ENCODE data around the gene TLCD1. TPM values are rescaled to one million over a fixed set of nuclear protein-coding genes. Genes with fewer than 3 reads are reported as not detected.

TLCD1 gene
- total and polyA plus RNA-seq, 2 donors (not counting 1 experiment from before 2014, with no cell fraction given), result 0.49 to 3.1 TPM

DNA sequence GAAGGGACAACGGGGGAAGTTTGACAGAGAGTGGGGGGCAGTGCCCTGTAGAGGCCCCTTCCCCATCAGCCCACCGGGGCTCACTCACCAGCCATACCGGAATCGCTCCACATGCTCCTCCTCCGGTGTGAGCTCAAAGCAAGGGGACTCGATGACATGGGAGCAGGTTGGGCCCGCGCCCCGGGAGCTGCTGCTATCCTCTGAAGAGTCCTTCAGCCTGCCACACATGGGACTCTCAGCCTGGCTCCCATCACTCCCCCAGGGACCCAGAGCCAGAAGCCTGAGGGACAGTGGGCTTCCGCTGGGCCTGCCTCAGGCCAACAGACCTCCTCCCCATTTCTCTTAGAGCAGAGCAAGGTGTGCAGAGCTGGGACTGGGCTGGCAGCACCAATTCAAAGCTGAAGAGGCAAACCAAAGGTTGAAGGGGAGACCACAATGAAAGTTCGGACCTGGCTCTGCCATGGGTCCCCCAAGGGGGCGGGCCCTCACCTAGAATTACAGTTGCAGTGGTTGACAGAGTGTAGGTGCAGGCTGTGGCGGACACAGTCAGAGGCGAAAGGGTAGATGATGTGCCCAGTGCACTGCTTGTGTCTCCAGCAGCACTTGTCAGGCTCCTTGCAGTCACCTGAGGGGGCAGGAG is 21.7 kb downstream of the TLCD1 start:
- H3K4me3 Mint-ChIP-seq, result no peak overlapping the region
- no peak overlapping the region for H2AFZ ChIP-seq (ENCODE audit: insufficient read depth, low read depth, low read length, poor library complexity, severe bottlenecking)
- no peak overlapping the region for H3K4me2 ChIP-seq (replicated peaks; ENCODE audit: low read depth, low read length, poor library complexity, severe bottlenecking)
- intact Hi-C loops (cut with micrococcal nuclease), result no loop called here
- DNase-seq, result no peak
- H3K9me3 ChIP-seq (ENCODE audit: control extremely low read depth in 1 of 3, control insufficient read depth in 2 of 3, insufficient read depth in 1 of 3, low read length in 2 of 3), result no peaks in the 10 kb centered on the region
- H3K4me1 ChIP-seq (ENCODE audit: control insufficient read depth in 2 of 2, insufficient read depth in 2 of 2, low read length in 2 of 2), result no peaks in the 10 kb centered on the region
- no peaks in the 10 kb centered on the region for H3K27me3 ChIP-seq (replicated peaks in 1 of 4; ENCODE audit: control extremely low read depth in 1 of 4, control insufficient read depth in 3 of 4, insufficient read depth in 4 of 4, low read length in 3 of 4)
- ATAC-seq (ENCODE audit: low read depth), result no peak
- TF ChIP-seq, protein P1, sequence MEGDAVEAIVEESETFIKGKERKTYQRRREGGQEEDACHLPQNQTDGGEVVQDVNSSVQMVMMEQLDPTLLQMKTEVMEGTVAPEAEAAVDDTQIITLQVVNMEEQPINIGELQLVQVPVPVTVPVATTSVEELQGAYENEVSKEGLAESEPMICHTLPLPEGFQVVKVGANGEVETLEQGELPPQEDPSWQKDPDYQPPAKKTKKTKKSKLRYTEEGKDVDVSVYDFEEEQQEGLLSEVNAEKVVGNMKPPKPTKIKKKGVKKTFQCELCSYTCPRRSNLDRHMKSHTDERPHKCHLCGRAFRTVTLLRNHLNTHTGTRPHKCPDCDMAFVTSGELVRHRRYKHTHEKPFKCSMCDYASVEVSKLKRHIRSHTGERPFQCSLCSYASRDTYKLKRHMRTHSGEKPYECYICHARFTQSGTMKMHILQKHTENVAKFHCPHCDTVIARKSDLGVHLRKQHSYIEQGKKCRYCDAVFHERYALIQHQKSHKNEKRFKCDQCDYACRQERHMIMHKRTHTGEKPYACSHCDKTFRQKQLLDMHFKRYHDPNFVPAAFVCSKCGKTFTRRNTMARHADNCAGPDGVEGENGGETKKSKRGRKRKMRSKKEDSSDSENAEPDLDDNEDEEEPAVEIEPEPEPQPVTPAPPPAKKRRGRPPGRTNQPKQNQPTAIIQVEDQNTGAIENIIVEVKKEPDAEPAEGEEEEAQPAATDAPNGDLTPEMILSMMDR (IDR thresholded peaks at IDR 0.05), result no peak
- TF ChIP-seq EZH2 (IDR thresholded peaks at IDR 0.05; ENCODE audit: borderline replicate concordance, insufficient read depth, low read depth, low read length, poor library complexity, severe bottlenecking), result no peak
- no peaks in the 10 kb centered on the region for H3K79me2 ChIP-seq (ENCODE audit: control insufficient read depth, insufficient read depth, low read length)
- WGBS (ENCODE audit: insufficient coverage), result 96% methylated on average over 12 of the region's 14 CpGs
- ChIA-PET CTCF (interaction anchor here (0.6 kb wide), 1 partner anchor 516 kb away, joined by 4 read pairs; no protein-coding TSS in a partner anchor), POLR2A (no interaction called here)
- no peak overlapping the region for H3K4me3 ChIP-seq (ENCODE audit: control extremely low read depth in 1 of 5, extremely low read depth in 1 of 5, insufficient read depth in 1 of 5, low read depth in 2 of 5, low read length in 4 of 5)
- H3K27ac ChIP-seq (ENCODE audit: low read length in 2 of 2), result no peak overlapping the region
- H3K9me3 Mint-ChIP-seq (ENCODE audit: insufficient read depth), result no peaks in the 10 kb centered on the region
- no peaks in the 10 kb centered on the region for H3K27me3 Mint-ChIP-seq
- H3K27ac Mint-ChIP-seq, result no peak overlapping the region
- no peaks in the 10 kb centered on the region for H4K20me1 ChIP-seq (ENCODE audit: control insufficient read depth, insufficient read depth, low read length, poor library complexity, severe bottlenecking)
- H3K36me3 ChIP-seq (replicated peaks in 1 of 2; ENCODE audit: control extremely low read depth in 1 of 2, control insufficient read depth in 1 of 2, extremely low read depth in 1 of 2, insufficient read depth in 2 of 2, low read length in 1 of 2), result peaks cover 0 to 46% of the 10 kb centered on the region in 2 experiments
- H3K4me1 Mint-ChIP-seq, result no peaks in the 10 kb centered on the region
- H3K9ac ChIP-seq (ENCODE audit: low read length), result no peak overlapping the region

DNA sequence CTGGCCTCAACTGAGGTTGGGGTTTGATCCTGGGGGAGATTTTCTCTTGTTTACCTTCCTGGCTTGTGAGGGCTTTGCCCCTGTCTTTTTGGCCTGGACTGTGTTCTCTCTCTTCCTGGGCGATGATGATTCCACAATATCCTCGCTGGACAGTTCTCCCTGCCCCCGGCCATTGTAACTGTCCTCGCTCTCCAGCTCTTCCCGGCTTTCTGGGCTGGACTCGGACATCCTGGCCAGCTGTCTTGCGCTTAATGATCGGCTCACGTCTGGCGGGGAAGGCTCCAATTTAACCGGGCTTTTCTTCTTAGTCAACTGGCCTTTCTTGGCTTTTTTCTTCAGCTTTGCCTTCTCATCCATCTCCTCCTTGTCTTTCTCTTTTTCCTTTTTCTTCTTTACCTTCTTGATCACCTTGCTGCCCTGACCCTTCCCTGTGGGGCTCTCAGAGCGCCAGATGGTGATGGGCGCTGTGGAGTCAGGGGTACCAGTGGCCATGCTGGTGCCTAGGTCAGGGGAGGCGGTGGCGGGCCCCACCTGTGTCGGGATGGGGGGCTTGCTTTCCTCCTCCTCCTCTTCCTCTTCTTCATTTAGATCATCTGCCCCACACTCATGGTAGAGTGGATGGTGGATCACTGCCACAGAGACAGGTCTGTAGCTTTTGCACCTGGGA is 22.3 kb downstream of the TLCD1 start:
- Mint-ChIP-seq H3K4me1 (no peaks in the 10 kb centered on the region), H3K4me3 (no peak overlapping the region), H3K27ac (no peak overlapping the region), H3K27me3 (no peaks in the 10 kb centered on the region), H3K9me3 (ENCODE audit: insufficient read depth) (no peaks in the 10 kb centered on the region)
- WGBS (ENCODE audit: insufficient coverage), result 97% methylated on average over 12 of the region's 16 CpGs
- Histone ChIP-seq H3K4me2 (replicated peaks; ENCODE audit: low read depth, low read length, poor library complexity, severe bottlenecking) (no peak overlapping the region), H3K9ac (ENCODE audit: low read length) (no peak overlapping the region), H2AFZ (ENCODE audit: insufficient read depth, low read depth, low read length, poor library complexity, severe bottlenecking) (no peak overlapping the region), H4K20me1 (ENCODE audit: control insufficient read depth, insufficient read depth, low read length, poor library complexity, severe bottlenecking) (no peaks in the 10 kb centered on the region), H3K4me3 (ENCODE audit: control extremely low read depth in 1 of 5, extremely low read depth in 1 of 5, insufficient read depth in 1 of 5, low read depth in 2 of 5, low read length in 4 of 5) (no peak overlapping the region), H3K9me3 (ENCODE audit: control extremely low read depth in 1 of 3, control insufficient read depth in 2 of 3, insufficient read depth in 1 of 3, low read length in 2 of 3) (no peaks in the 10 kb centered on the region), H3K27ac (ENCODE audit: low read length in 2 of 2) (no peak overlapping the region), H3K36me3 (replicated peaks in 1 of 2; ENCODE audit: control extremely low read depth in 1 of 2, control insufficient read depth in 1 of 2, extremely low read depth in 1 of 2, insufficient read depth in 2 of 2, low read length in 1 of 2) (peaks cover 0 to 52% of the 10 kb centered on the region in 2 experiments), H3K4me1 (ENCODE audit: control insufficient read depth in 2 of 2, insufficient read depth in 2 of 2, low read length in 2 of 2) (no peaks in the 10 kb centered on the region), H3K27me3 (replicated peaks in 1 of 4; ENCODE audit: control extremely low read depth in 1 of 4, control insufficient read depth in 3 of 4, insufficient read depth in 4 of 4, low read length in 3 of 4) (no peaks in the 10 kb centered on the region), H3K79me2 (ENCODE audit: control insufficient read depth, insufficient read depth, low read length) (no peaks in the 10 kb centered on the region)
- TF ChIP-seq EZH2 (IDR thresholded peaks at IDR 0.05; ENCODE audit: borderline replicate concordance, insufficient read depth, low read depth, low read length, poor library complexity, severe bottlenecking), result no peak
- TF ChIP-seq, protein P1 (IDR thresholded peaks at IDR 0.05), result no peak
- intact Hi-C loops (cut with micrococcal nuclease), result no loop called here
- CTCF ChIA-PET, result no interaction called here
- POLR2A ChIA-PET, result no interaction called here
- DNase-seq (no peak), ATAC-seq (ENCODE audit: low read depth) (no peak)
